K562 (cell line): ENCODE measurements around the gene POLR3K.

Experiments used
- BCL6 ChIP-seq: fragments of 250-450 bp; sonication (Bioruptor Pico); IDR thresholded peaks from 2 replicates; pipeline ENCODE4 v1.4.0; 2020
- BRCA1 ChIP-seq, 2 experiments: fragments of 450-650 bp in 1 of 2; sonication (generic) in 1 of 2; formaldehyde crosslinking in 1 of 2; IDR thresholded peaks; 2 replicates each; pipeline versions ENCODE4 v1.5.0 to v1.6.1; 2017 to 2020; ENCODE audit warnings: mild to moderate bottlenecking in 1 of 2, missing genetic modification reagents in 1 of 2
- EP300 ChIP-seq: IDR thresholded peaks from 2 replicates; pipeline ENCODE4 v1.6.1; 2012; ENCODE audit warnings: low read length, improper control_type of control experiment
- GABPB1 ChIP-seq: sonication (generic); formaldehyde crosslinking; IDR thresholded peaks from 2 replicates; pipeline ENCODE4 v1.8.0; 2022; ENCODE audit warnings: mild to moderate bottlenecking, missing genetic modification reagents
- MYC ChIP-seq, 2 experiments: fragments of 250-450 bp in 1 of 2; sonication (Bioruptor Pico) in 1 of 2; IDR thresholded peaks; 2 replicates each; pipeline versions ENCODE4 v1.5.1 to v1.6.1; 2012 to 2021; ENCODE audit warnings: low read depth in 2 of 2, borderline replicate concordance in 1 of 2, improper control_type of control experiment in 1 of 2, low read length in 1 of 2, mild to moderate bottlenecking in 1 of 2, moderate library complexity in 1 of 2
- POLR2A ChIP-seq: fragments of 450-650 bp; conservative IDR thresholded peaks from 2 replicates; pipeline ENCODE4 v1.6.1; 2016
- SMARCA5 ChIP-seq: fragments of 450-650 bp; IDR thresholded peaks from 2 replicates; pipeline ENCODE4 v1.6.1; 2016
- SPI1 ChIP-seq: IDR thresholded peaks from 2 replicates; pipeline ENCODE4 v1.6.1; 2011; ENCODE audit warnings: low read depth, low read length, control low read depth, borderline replicate concordance
- SREBF2 ChIP-seq: sonication (generic); formaldehyde crosslinking; IDR thresholded peaks from 2 replicates; pipeline ENCODE4 v1.4.0; 2020; ENCODE audit warnings: mild to moderate bottlenecking, missing genetic modification reagents
- TF ChIP-seq, protein P1 (sequence below), 3 experiments: IDR thresholded peaks in 2 of 3; conservative IDR thresholded peaks in 1 of 3; 2 replicates each; pipeline ENCODE4 v1.5.1; 2011 to 2012; ENCODE audit warnings: low read length in 3 of 3, mild to moderate bottlenecking in 3 of 3, control low read depth in 2 of 3, improper control_type of control experiment in 1 of 3, inconsistent platforms in 1 of 3, low read depth in 1 of 3, mixed read lengths in 1 of 3, moderate library complexity in 1 of 3; ENCODE audit not compliant: insufficient read depth in 2 of 3
- TF ChIP-seq, protein P2 (sequence below): sonication (generic); IDR thresholded peaks from 2 replicates; pipeline ENCODE4 v1.6.1; 2016

- no peak for TF ChIP-seq SPI1
- no peak for TF ChIP-seq MYC (IDR thresholded peaks at IDR 0.05; ENCODE audit: low read depth, low read length)
- TF ChIP-seq MYC (CRISPR knock-in tag; IDR thresholded peaks at IDR 0.05; ENCODE audit: borderline replicate concordance, low read depth) = no peak
- TF ChIP-seq SREBF2 = no peak
- TF ChIP-seq BRCA1 (IDR thresholded peaks at IDR 0.05) = no peak
- TF ChIP-seq BRCA1 (CRISPR knock-in tag; IDR thresholded peaks at IDR 0.05) = no peak
- no peak for TF ChIP-seq POLR2A
- TF ChIP-seq, protein P1, sequence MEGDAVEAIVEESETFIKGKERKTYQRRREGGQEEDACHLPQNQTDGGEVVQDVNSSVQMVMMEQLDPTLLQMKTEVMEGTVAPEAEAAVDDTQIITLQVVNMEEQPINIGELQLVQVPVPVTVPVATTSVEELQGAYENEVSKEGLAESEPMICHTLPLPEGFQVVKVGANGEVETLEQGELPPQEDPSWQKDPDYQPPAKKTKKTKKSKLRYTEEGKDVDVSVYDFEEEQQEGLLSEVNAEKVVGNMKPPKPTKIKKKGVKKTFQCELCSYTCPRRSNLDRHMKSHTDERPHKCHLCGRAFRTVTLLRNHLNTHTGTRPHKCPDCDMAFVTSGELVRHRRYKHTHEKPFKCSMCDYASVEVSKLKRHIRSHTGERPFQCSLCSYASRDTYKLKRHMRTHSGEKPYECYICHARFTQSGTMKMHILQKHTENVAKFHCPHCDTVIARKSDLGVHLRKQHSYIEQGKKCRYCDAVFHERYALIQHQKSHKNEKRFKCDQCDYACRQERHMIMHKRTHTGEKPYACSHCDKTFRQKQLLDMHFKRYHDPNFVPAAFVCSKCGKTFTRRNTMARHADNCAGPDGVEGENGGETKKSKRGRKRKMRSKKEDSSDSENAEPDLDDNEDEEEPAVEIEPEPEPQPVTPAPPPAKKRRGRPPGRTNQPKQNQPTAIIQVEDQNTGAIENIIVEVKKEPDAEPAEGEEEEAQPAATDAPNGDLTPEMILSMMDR (IDR thresholded peaks at IDR 0.05 in 2 of 3, conservative IDR thresholded peaks at IDR 0.05 in 1 of 3; ENCODE audit: insufficient read depth in 2 of 3, low read depth in 1 of 3, low read length in 3 of 3) = no peak
- TF ChIP-seq BCL6 = no peak
- no peak for TF ChIP-seq EP300
- TF ChIP-seq SMARCA5 = no peak
- no peak for TF ChIP-seq GABPB1 (CRISPR knock-in tag)
- TF ChIP-seq, protein P2, sequence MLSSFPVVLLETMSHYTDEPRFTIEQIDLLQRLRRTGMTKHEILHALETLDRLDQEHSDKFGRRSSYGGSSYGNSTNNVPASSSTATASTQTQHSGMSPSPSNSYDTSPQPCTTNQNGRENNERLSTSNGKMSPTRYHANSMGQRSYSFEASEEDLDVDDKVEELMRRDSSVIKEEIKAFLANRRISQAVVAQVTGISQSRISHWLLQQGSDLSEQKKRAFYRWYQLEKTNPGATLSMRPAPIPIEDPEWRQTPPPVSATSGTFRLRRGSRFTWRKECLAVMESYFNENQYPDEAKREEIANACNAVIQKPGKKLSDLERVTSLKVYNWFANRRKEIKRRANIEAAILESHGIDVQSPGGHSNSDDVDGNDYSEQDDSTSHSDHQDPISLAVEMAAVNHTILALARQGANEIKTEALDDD = no peak
Observed at GRCh38 chr16:92431-93339, 39.3 kb upstream of the POLR3K start.
